OCI-LY7 (cell line): Measurements from ENCODE around the gene GRM4. TPM values are rescaled to one million over a fixed set of nuclear protein-coding genes. Genes with fewer than 3 reads are reported as not detected.

Source experiments
- BruUV-seq: library from RNA; stranded (reverse); fragments of 400-500 nt; replicated peaks from 2 replicates; lab custom pipeline; 2021; lab: Mats Ljungman, UMichigan
- CTCF ChIA-PET: fragments of 300-600 bp; sonication (Branson Sonifier 250); formaldehyde crosslinking; loops from one replicate; lab custom pipeline; 2022; ENCODE audit warnings: antibody characterized with exemption; ENCODE audit not compliant: unreplicated experiment; lab: Charles Lee
- POLR2A ChIA-PET: fragments of 300-600 bp; sonication (Branson Sonifier 250); formaldehyde crosslinking; loops from one replicate; lab custom pipeline; 2022; ENCODE audit warnings: antibody characterized with exemption; lab: Charles Lee
- DNase-seq: peaks from one replicate; pipeline ENCODE4 v3.0.0-alpha.2; 2015; ENCODE audit warnings: low spot score
- H2AFZ ChIP-seq: fragments of 200-600 bp; sonication (generic), shearing (Covaris generic); 2 replicates; pipeline ENCODE4 v1.6.1; 2014; ENCODE audit warnings: mild to moderate bottlenecking, antibody characterized with exemption, low read length, moderate library complexity
- H3K27ac ChIP-seq: fragments of 200-600 bp; sonication (generic); 2 replicates; pipeline ENCODE4 v1.5.1; 2014; ENCODE audit warnings: mixed run types, low read depth, mild to moderate bottlenecking, moderate library complexity, low read length, inconsistent platforms; ENCODE audit not compliant: poor library complexity, severe bottlenecking
- H3K36me3 ChIP-seq: fragments of 200-600 bp; sonication (generic); 2 replicates; pipeline ENCODE4 v1.6.1; 2014; ENCODE audit warnings: mild to moderate bottlenecking, antibody characterized with exemption, low read length, moderate library complexity, mixed read lengths; ENCODE audit not compliant: insufficient read depth
- H3K4me1 ChIP-seq: fragments of 200-600 bp; sonication (generic); 2 replicates; pipeline ENCODE4 v1.5.1; 2014; ENCODE audit warnings: mild to moderate bottlenecking, low read length; ENCODE audit not compliant: insufficient read depth, poor library complexity, severe bottlenecking
- H3K4me2 ChIP-seq: fragments of 200-600 bp; sonication (generic); 2 replicates; pipeline ENCODE4 v1.6.1; 2014; ENCODE audit warnings: mild to moderate bottlenecking, low read length
- H3K4me3 ChIP-seq: fragments of 200-600 bp; sonication (generic); 2 replicates; pipeline ENCODE4 v1.5.1; 2014; ENCODE audit warnings: mild to moderate bottlenecking, low read depth, low read length; ENCODE audit not compliant: poor library complexity, severe bottlenecking
- H3K79me2 ChIP-seq: fragments of 200-600 bp; sonication (generic); 2 replicates; pipeline ENCODE4 v1.6.1; 2016; ENCODE audit warnings: low read depth, mild to moderate bottlenecking, low read length, moderate library complexity, mixed read lengths; ENCODE audit not compliant: insufficient read depth
- H3K9me2 ChIP-seq: fragments of 200-600 bp; sonication (generic); 2 replicates; pipeline ENCODE4 v1.6.1; 2016; ENCODE audit warnings: mild to moderate bottlenecking, low read length, mixed read lengths; ENCODE audit not compliant: insufficient read depth
- H3K9me3 ChIP-seq: fragments of 200-600 bp; sonication (generic); 2 replicates; pipeline ENCODE4 v1.6.1; 2014; ENCODE audit warnings: mild to moderate bottlenecking, mixed run types, low read length, mixed read lengths
- H4K20me1 ChIP-seq: fragments of 200-600 bp; sonication (generic); 2 replicates; pipeline ENCODE4 v1.6.1; 2014; ENCODE audit warnings: mild to moderate bottlenecking, antibody characterized with exemption, low read length, moderate library complexity, mixed read lengths; ENCODE audit not compliant: insufficient read depth
- EZH2phosphoT487 ChIP-seq: fragments of 200-600 bp; sonication (generic); IDR thresholded peaks from 2 replicates; pipeline ENCODE4 v1.6.1; 2018; ENCODE audit warnings: low read depth, borderline replicate concordance, mild to moderate bottlenecking, mixed run types, antibody characterized with exemption, low read length, moderate library complexity, mixed read lengths
- intact Hi-C: fragments of 100-400 bp; cut with micrococcal nuclease; formaldehyde crosslinking; loops from one replicate; pipeline ENCODE4 v1.10.0; 2022; ENCODE audit not compliant: unreplicated experiment
- total RNA-seq, 2 experiments: library from RNA; depleted of rRNA in 1 of 2; stranded (reverse); fragments of >200 nt in 1 of 2; shearing (Covaris generic) in 1 of 2; gene quantifications; 2 replicates each; pipeline ENCODE4 v1.2.3, GENCODE V29; 2014 to 2022
- TF ChIP-seq, protein P1 (sequence below): fragments of 200-600 bp; sonication (generic); conservative IDR thresholded peaks from 2 replicates; pipeline ENCODE4 v1.5.1; 2014; ENCODE audit warnings: mild to moderate bottlenecking, antibody characterized with exemption, low read length, moderate library complexity, mixed read lengths

The GRM4 gene
- total RNA-seq, 2 experiments from 2014 or later: 0.73 to 1.3 TPM

DNA sequence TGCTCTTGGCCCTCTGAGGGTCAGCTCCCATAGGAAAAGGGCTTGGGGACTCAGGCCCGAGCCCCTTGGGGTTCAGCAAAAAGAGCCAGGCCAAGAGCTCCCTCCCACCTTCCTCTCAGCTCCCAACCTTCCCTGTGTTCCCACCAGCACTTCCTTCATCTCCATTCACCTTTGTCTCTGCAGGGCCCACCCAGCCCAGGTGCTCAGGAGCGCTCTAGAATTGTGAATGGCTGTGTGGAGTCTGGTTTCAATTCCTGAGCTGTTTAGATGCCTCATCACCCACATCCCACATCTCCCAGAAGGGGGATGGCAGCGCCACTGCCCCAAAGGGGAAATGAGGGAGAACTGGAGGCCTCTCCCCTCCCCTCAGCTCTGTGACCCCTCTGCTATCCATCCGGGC lies 7.7 kb downstream of the GRM4 start:
- POLR2A ChIA-PET: no interaction called here
- no peak for DNase-seq
- no peaks in the 10 kb centered on the region for H4K20me1 ChIP-seq
- no peaks in the 10 kb centered on the region for H3K9me2 ChIP-seq
- H3K4me2 ChIP-seq: no peak overlapping the region
- no peaks in the 10 kb centered on the region for H3K79me2 ChIP-seq
- H3K4me1 ChIP-seq: no peaks in the 10 kb centered on the region
- BruUV-seq: no TSS peak
- TF ChIP-seq, protein P1, sequence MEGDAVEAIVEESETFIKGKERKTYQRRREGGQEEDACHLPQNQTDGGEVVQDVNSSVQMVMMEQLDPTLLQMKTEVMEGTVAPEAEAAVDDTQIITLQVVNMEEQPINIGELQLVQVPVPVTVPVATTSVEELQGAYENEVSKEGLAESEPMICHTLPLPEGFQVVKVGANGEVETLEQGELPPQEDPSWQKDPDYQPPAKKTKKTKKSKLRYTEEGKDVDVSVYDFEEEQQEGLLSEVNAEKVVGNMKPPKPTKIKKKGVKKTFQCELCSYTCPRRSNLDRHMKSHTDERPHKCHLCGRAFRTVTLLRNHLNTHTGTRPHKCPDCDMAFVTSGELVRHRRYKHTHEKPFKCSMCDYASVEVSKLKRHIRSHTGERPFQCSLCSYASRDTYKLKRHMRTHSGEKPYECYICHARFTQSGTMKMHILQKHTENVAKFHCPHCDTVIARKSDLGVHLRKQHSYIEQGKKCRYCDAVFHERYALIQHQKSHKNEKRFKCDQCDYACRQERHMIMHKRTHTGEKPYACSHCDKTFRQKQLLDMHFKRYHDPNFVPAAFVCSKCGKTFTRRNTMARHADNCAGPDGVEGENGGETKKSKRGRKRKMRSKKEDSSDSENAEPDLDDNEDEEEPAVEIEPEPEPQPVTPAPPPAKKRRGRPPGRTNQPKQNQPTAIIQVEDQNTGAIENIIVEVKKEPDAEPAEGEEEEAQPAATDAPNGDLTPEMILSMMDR: no peak
- no peak for TF ChIP-seq EZH2phosphoT487
- H2AFZ ChIP-seq: no peak overlapping the region
- no peak overlapping the region for H3K27ac ChIP-seq
- no peak overlapping the region for H3K4me3 ChIP-seq
- H3K9me3 ChIP-seq: no peaks in the 10 kb centered on the region
- intact Hi-C loops: no loop called here
- H3K36me3 ChIP-seq: no peaks in the 10 kb centered on the region
- CTCF ChIA-PET: no interaction called here

DNA sequence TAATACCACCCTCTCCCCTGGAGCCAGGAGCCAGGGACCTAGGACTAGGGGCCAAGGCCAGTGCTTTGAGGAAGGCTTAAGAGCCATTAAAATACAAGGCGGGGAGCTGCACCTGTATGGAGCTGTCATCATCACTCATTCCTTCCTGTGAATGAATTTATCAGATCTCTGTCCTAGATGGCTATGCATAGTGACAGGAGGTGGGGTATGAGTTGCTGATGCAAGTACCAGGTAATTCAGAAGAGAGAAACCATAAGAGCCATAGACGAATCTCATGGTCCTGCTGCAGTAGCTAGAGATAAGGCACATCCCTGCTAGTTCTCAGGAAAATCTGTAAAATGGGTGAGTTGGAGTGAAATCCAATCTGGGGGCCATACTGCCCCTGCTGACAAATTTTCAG lies 10.3 kb downstream of the GRM4 start:
- ChIA-PET POLR2A (no interaction called here), CTCF (no interaction called here)
- TF ChIP-seq, protein P1: no peak
- TF ChIP-seq EZH2phosphoT487: no peak
- no peak overlapping the region for H3K27ac ChIP-seq
- no peaks in the 10 kb centered on the region for H3K36me3 ChIP-seq
- no TSS peak for BruUV-seq
- no peaks in the 10 kb centered on the region for H3K79me2 ChIP-seq
- no peak overlapping the region for H3K4me2 ChIP-seq
- H3K4me3 ChIP-seq: no peak overlapping the region
- H3K4me1 ChIP-seq: no peaks in the 10 kb centered on the region
- intact Hi-C loops: no loop called here
- DNase-seq: no peak
- no peaks in the 10 kb centered on the region for H4K20me1 ChIP-seq
- H2AFZ ChIP-seq: no peak overlapping the region
- no peaks in the 10 kb centered on the region for H3K9me2 ChIP-seq
- no peaks in the 10 kb centered on the region for H3K9me3 ChIP-seq

DNA sequence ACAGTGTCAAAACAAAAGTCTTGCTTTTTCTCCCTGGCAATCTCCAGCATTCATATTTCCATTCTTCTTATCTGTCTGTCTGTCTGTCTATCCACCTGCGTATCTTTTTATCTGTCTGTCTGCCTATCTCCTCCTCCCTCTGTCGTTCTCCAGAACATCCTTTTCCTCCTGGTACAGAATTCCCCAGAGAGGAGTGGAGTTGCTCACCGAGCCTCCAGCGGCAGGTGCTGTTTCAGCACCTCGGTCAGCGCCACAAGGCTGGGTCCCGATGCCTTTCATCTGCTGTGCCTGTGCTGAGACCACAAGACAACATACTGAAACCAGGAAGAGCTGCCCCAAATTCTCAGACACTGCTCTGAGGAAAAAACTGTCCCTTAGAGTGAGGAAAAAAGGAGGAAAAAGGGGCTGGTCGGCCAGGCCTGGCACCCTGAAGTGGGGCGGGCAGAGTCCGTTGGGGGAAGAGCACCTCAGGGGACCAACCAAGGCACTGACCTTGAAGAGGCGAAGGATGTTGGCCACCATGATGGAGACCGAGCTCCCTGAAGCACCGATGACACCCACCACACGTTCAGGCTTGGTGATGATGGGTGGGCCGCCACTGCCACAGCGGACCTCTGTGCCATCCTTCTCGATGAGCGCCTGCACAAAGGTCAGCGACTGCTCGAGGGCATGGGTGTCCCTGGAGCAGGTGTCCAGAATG lies 13.3 kb downstream of the GRM4 start:
- peak; percentile 52 for DNase-seq
- H3K79me2 ChIP-seq: no peaks in the 10 kb centered on the region
- no peak overlapping the region for H3K4me2 ChIP-seq
- no peak overlapping the region for H2AFZ ChIP-seq
- TF ChIP-seq, protein P1: no peak
- TF ChIP-seq EZH2phosphoT487: no peak
- no peaks in the 10 kb centered on the region for H3K4me1 ChIP-seq
- CTCF ChIA-PET: no interaction called here
- H3K9me3 ChIP-seq: no peaks in the 10 kb centered on the region
- no peak overlapping the region for H3K27ac ChIP-seq
- no peaks in the 10 kb centered on the region for H3K9me2 ChIP-seq
- no peaks in the 10 kb centered on the region for H3K36me3 ChIP-seq
- H4K20me1 ChIP-seq: no peaks in the 10 kb centered on the region
- no TSS peak for BruUV-seq
- POLR2A ChIA-PET: no interaction called here
- intact Hi-C loops: no loop called here
- H3K4me3 ChIP-seq: no peak overlapping the region
